HCT116 (cell line): ENCODE measurements around the gene ASPA.

Source experiments
- CTCF ChIP-seq, 3 experiments: fragments of 200-600 bp in 1 of 3; sonication (generic) in 1 of 3; IDR thresholded peaks in 2 of 3; conservative IDR thresholded peaks in 1 of 3; 2 replicates each; pipeline ENCODE4 v1.5.1; 2012 to 2017; ENCODE audit warnings: low read depth in 2 of 3, low read length in 2 of 3, antibody characterized with exemption in 1 of 3, borderline replicate concordance in 1 of 3, control low read depth in 1 of 3, mild to moderate bottlenecking in 1 of 3, mixed read lengths in 1 of 3, mixed run types in 1 of 3, moderate library complexity in 1 of 3; ENCODE audit not compliant: insufficient read depth in 1 of 3
- POLR2AphosphoS5 ChIP-seq: IDR thresholded peaks from 2 replicates; pipeline ENCODE4 v1.6.1; 2011; ENCODE audit warnings: mild to moderate bottlenecking, low read depth, low read length, moderate library complexity
- TCF7L2 ChIP-seq: IDR thresholded peaks from 2 replicates; pipeline ENCODE4 v1.7.0; 2011; ENCODE audit warnings: borderline replicate concordance, inconsistent platforms; ENCODE audit not compliant: insufficient read depth, insufficient read length; ENCODE audit errors: extremely low read depth

- TF ChIP-seq TCF7L2 (no peak), CTCF (IDR thresholded peaks at IDR 0.05 in 2 of 3, conservative IDR thresholded peaks at IDR 0.05 in 1 of 3; ENCODE audit: borderline replicate concordance in 1 of 3, insufficient read depth in 1 of 3, low read depth in 2 of 3, low read length in 2 of 3) (no peak), POLR2AphosphoS5 (no peak)
These were observed at the start of gene ASPA for GRCh38 chr17:3475812-3476610.
